Measurements from ENCODE around the gene PYGL. TPM values are rescaled to one million over a fixed set of nuclear protein-coding genes. Genes with fewer than 3 reads are reported as not detected.

Gene PYGL
- polyA plus RNA-seq: 100 to 1,000 TPM in 1 of 3 donors, 10 to 100 TPM in 2; 17.7 to 147 (median 95.5) TPM

- WGBS, 3 donors: 0% methylated on average over 55 to 74 of the region's 74 CpGs
Observed at GRCh38 chr14:50943943-50944646, at the start of gene PYGL. Gene PYGL, minus strand, starts transcription at chr14:50944483. Its CDS starts 80 bp downstream, at chr14:50944403.

GRCh38 chr14:50985859-50986331 is 41.6 kb upstream of the PYGL start:
- WGBS, 3 donors: 50 to 76% (median 76%) methylated on average over 12 of the region's 12 CpGs
- H3K27ac ChIP-seq (ENCODE audit: low read depth, low read length): no peak overlapping the region

More at GRCh38 chr14:50943943-50944646, at the start of gene PYGL:
- no peak within 1 kb of the TSS for H3K27ac ChIP-seq (ENCODE audit: low read depth, low read length)

DNA sequence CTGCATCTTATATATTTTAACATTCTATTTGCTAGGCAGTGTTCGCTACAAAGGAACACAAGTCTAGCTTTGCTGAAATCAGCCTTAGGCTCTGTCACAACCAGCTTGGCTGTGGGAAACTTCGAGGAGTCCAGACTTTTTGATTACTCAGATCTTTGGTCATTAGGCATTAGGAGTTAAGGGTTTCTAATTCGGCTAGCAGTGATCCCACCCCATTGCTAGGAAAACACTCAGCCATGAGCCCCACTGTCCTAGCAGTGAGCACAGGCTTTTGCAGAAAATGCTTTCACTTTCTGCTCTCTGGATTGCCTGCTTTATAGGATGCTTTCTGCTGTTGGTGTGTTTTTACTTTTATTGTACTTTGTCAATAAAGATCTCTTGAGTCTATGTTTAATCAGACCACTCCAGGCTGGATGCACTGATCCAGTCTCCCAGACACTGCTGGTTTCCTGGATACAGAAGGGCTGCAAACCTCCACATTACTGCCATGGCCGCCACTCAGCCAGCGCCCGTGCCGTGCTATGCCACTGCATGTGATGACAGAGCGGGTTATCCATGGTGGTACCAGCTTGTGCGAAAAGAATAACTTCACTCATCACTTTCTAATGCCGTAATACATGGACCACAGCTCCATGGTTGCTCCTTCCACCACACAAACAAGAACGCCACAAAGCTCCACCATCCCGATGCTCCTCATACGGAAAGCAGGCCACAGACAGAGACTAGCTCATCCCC is 41.0 kb upstream of the PYGL start:
- H3K27ac ChIP-seq (ENCODE audit: low read depth, low read length): no peak overlapping the region
- WGBS, 3 donors: 82 to 89% (median 88%) methylated on average over 13 of the region's 13 CpGs

DNA sequence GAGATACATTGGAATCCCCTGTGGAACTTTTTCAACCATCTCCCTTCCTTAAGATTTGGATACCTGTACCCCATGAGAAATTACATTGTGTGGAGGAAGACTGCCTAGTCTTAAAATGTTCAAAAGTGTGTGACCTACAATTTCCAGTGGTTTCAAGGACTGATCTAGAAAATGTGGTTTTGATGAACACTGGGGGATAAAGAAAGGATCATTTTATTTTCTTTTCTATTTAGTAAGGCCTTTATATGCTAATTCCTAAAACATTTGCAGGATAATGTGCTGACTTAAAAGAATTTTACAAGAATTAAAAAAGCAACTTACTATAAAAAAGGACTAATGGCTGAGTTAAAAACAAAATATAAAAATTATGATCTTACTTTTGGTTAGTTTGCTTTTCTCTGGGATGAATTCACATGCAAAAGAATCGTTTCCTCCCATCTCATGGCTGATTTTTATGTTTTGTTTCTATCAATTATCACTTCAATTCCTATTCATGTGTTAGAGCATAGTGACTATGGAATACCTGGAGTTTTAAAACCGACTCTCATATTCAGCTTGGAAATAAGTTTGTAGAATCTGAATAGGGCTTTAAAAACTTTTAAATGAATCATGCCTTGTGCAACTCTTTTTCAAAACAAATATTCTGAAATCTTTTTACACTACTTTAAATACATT is 39.9 kb upstream of the PYGL start:
- no peak overlapping the region for H3K27ac ChIP-seq (ENCODE audit: low read depth, low read length)
- 78 to 84% (median 83%) methylated on average over 2 of the region's 2 CpGs for WGBS, 3 donors

DNA sequence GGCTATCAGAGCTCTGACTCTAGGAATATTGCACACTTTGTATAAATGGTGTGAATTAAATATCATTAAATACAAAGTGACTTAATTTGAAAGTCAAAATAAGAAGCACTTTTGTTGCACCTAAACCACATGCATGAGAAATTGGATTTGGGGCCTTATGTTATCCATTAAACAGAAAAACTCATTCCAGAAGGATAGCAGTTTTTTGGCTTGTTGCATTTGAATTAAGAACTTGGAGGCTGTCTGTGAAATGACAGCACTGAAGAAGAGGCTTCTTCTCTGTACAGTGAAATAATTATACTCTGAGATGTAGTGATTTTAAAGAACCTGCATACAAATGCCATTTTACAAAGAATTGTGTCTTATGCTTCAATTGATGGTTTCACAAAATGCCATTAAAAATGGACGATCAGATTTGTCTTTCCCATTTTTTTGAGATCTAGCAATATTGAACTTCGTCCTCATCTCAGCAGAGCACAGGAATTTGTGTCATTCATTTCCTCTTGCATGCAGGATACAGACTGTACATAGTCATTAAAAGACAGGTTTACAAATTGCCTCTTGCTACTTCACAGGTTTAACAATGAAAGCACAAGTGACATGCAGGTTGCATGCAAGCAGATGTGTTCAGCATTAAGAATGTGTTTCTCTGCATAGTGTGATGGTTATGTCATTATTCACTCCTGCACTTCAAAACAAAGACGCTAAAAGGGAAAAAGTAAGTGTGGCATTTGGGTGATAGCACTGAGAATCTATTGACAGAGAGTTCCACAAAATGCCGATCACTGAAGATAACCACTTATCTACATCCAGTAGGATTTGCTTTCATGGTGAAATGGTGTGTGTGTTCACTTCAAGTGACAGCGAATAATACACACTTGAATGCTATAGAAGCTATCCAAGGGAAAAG is 35.9 kb upstream of the PYGL start:
- 41 to 67% (median 64%) methylated on average over 5 of the region's 5 CpGs for WGBS, 3 donors
- no peak overlapping the region for H3K27ac ChIP-seq (ENCODE audit: low read depth, low read length)

GRCh38 chr14:50978888-50979287 is 34.6 kb upstream of the PYGL start:
- H3K27ac ChIP-seq (ENCODE audit: low read depth, low read length): no peak overlapping the region
- 89% methylated on average over 4 of the region's 4 CpGs for WGBS, 3 donors

DNA sequence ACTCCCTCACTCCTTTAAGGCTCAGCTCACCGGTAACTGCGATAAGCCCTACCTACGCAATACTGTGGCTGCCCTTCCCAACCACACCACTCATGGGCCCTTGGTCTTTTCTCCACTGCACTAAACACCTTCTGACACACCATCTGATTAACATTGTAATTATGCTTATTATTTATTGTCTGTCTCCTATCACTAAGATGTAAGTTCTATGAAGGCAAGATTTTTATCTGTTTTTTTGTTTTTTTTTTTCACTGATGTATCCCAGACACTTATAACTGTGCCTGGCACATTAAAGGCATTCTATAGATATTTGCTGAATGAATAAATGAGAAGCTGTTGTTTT is 34.2 kb upstream of the PYGL start:
- 82 to 98% (median 88%) methylated on average over 3 of the region's 3 CpGs for WGBS, 3 donors
- no peak overlapping the region for H3K27ac ChIP-seq (ENCODE audit: low read depth, low read length)

- 82 to 90% (median 83%) methylated on average over 3 of the region's 3 CpGs for WGBS, 3 donors
- H3K27ac ChIP-seq (ENCODE audit: low read depth, low read length): no peak overlapping the region
Observed at GRCh38 chr14:50977863-50978528, 33.7 kb upstream of the PYGL start.

DNA sequence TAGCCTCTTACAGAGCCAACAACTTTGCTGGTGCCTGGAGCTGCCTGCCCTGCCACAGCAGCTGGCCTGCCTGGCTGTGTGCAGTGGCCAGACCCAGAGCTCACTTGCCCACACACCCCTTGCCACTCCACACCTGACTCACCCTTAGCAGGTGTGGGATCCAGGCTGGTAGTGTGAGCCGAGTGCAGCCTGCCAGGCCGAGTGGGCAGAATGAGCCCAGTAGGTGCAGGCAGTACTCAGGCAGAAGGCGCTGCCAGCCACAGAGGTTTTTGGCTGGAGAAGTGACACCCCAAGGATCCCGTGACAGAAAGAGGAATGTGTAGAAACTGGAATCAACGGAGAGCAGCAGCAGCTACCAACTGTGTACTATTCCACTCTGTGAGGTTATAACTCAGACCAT is 29.8 kb upstream of the PYGL start:
- no peak overlapping the region for H3K27ac ChIP-seq (ENCODE audit: low read depth, low read length)
- 88 to 92% (median 89%) methylated on average over 5 of the region's 5 CpGs for WGBS, 3 donors

DNA sequence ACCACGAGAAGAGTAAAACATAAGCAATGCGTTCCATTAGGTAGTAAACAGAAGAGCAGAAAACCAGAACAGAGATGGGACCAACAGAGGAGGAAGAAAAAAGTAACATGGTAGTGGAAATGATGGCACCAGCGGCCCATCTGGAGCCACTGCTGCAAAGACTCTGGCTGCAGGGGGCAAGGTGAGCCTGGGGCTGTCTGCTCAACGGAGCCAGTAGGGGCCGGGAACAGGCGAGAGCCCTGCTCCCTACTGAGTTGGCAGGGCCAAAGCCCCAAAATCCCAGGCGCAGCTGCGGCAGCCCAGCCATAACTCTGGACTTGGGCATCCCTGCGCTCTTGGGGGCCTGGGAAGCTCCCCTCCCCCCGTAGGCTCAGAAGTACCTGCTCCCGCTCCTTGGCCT is 28.5 kb upstream of the PYGL start:
- no peak overlapping the region for H3K27ac ChIP-seq (ENCODE audit: low read depth, low read length)
- 91 to 97% (median 95%) methylated on average over 11 of the region's 11 CpGs for WGBS, 3 donors

- WGBS, 3 donors: 86 to 90% (median 87%) methylated on average over 6 of the region's 6 CpGs
- no peak overlapping the region for H3K27ac ChIP-seq (ENCODE audit: low read depth, low read length)
Observed at GRCh38 chr14:50970886-50971781, 26.9 kb upstream of the PYGL start.

DNA sequence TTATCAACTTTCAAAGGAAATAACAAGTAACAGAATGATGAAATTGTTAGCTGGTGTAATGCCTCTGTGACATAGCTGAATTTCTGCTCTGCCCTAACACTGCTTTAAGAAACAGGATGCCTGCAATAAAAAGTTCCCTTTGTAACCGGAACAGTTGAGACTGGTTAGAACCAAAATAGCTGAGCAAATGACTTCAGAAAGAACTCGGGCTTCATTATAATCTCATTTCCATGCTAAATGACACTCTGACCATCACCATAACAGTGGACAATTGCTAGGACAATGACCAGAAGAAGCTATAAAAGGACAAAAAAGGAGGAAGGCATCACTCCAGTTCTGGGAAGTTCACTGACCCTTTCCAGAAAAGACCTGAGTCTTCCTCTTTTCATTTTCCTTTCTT is 23.5 kb upstream of the PYGL start:
- WGBS, 3 donors: 25 to 69% (median 37%) methylated on average over 2 of the region's 2 CpGs
- no peak overlapping the region for H3K27ac ChIP-seq (ENCODE audit: low read depth, low read length)

- H3K27ac ChIP-seq (ENCODE audit: low read depth, low read length): no peak overlapping the region
- WGBS, 3 donors: 63 to 79% (median 69%) methylated on average over 3 of the region's 3 CpGs
Observed at GRCh38 chr14:50967103-50967502, 22.8 kb upstream of the PYGL start.

GRCh38 chr14:50964683-50965390 is 20.6 kb upstream of the PYGL start:
- no peak overlapping the region for H3K27ac ChIP-seq (ENCODE audit: low read depth, low read length)
- 18 to 34% (median 29%) methylated on average over 5 of the region's 5 CpGs for WGBS, 3 donors

- no peak overlapping the region for H3K27ac ChIP-seq (ENCODE audit: low read depth, low read length)
- WGBS, 3 donors: 91 to 98% (median 98%) methylated on average over 5 of the region's 5 CpGs
Observed at GRCh38 chr14:50963919-50964318, 19.6 kb upstream of the PYGL start.

- WGBS, 3 donors: 14 to 47% (median 31%) methylated on average over 2 of the region's 2 CpGs
- no peak overlapping the region for H3K27ac ChIP-seq (ENCODE audit: low read depth, low read length)
Observed at GRCh38 chr14:50961605-50962221, 17.4 kb upstream of the PYGL start.

Data from adipose tissue (tissue), 3 donors.